Thymus (tissue), 11 donors: ENCODE results near the gene TMEM52. TPM values are rescaled to one million over a fixed set of nuclear protein-coding genes. Genes with fewer than 3 reads are reported as not detected.
"Not testable (repeated sequence)": the region's sequence is repeated elsewhere in the genome, so short reads cannot be mapped to it uniquely, and the experiment has no call there.

Experiments used
- DNase-seq, 9 donors: peaks; one replicate each; pipeline ENCODE4 v3.0.0-alpha.2; 2013; ENCODE audit warnings: low spot score in 9 of 9, low read depth in 6 of 9, missing footprints in 1 of 9
- H3K27ac ChIP-seq, 2 donors: one replicate each; pipeline ENCODE4 v1.5.1; 2013; ENCODE audit warnings: control low read depth in 1 of 2, low read depth in 1 of 2, low read length in 1 of 2, mild to moderate bottlenecking in 1 of 2, moderate library complexity in 1 of 2
- H3K27me3 ChIP-seq, 2 donors: one replicate each; pipeline ENCODE4 v1.5.1; 2013; ENCODE audit warnings: low read length in 1 of 2; ENCODE audit not compliant: control insufficient read depth in 2 of 2, insufficient read depth in 1 of 2
- H3K36me3 ChIP-seq, 2 donors: one replicate each; pipeline ENCODE4 v1.5.1; 2013; ENCODE audit warnings: low read length in 1 of 2, mild to moderate bottlenecking in 1 of 2, moderate library complexity in 1 of 2; ENCODE audit not compliant: control insufficient read depth in 2 of 2, insufficient read depth in 2 of 2
- H3K4me1 ChIP-seq, 2 donors: one replicate each; pipeline ENCODE4 v1.5.1; 2013; ENCODE audit warnings: low read length in 2 of 2; ENCODE audit not compliant: control insufficient read depth in 2 of 2, insufficient read depth in 2 of 2
- H3K4me3 ChIP-seq, 2 donors: one replicate each; pipeline ENCODE4 v1.5.1; 2013; ENCODE audit warnings: low read length in 2 of 2, control low read depth in 1 of 2, mild to moderate bottlenecking in 1 of 2
- H3K9me3 ChIP-seq, 2 donors: one replicate each; pipeline ENCODE4 v1.5.1; 2013; ENCODE audit warnings: low read length in 1 of 2, mild to moderate bottlenecking in 1 of 2; ENCODE audit not compliant: control insufficient read depth in 2 of 2, insufficient read depth in 1 of 2
- WGBS: extraction: QIAGEN DNeasy Blood & Tissue Kit; methylation state at CpG from one replicate; pipeline ENCODE4 v1.1.7; 2013; 5-methylcytosine and 5-hydroxymethylcytosine counted together
- polyA plus RNA-seq: library from polyadenylated mRNA; stranded (reverse); fragments of 200-250 nt; gene quantifications from one replicate; pipeline ENCODE4 v1.2.3, GENCODE V29; 2013
- total RNA-seq: library from RNA; stranded (reverse); fragments of 120-200 nt; gene quantifications from one replicate; pipeline ENCODE4 v1.2.4, GENCODE V29; 2013
- donor health status: healthy.

TMEM52 gene
- total and polyA plus RNA-seq, 2 donors, result 0.28 to 0.94 TPM

DNA sequence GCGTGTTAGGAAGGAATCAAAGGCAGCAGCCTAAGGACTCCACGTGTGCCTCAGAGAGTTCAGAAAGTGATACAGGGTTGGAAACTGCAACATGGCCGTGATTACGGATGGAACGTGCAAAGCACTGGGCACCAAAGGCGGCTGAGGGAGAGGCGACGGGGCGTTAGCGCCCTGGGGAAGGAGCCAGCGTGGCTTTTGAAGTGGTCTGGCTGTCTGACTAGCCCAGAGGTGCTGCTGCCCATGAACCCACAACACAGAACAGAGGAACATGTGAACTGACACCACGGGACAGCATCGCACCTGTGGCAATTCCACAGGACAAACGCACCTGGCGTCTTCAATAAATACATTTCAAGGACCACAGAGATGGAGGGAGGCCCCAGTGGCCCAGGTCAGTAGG, 18.0 kb upstream of the TMEM52 start:
- Histone ChIP-seq H3K27ac (no peak overlapping the region), H3K36me3 (no peaks in the 10 kb centered on the region), H3K4me3 (no peak overlapping the region), H3K9me3 (peaks cover 0 to 3% of the 10 kb centered on the region in 2 donors), H3K27me3 (no peaks in the 10 kb centered on the region), H3K4me1 (no peaks in the 10 kb centered on the region)
- WGBS, result 71% methylated on average over 15 of the region's 15 CpGs
- DNase-seq, result no peak

- 88% methylated on average over 21 of the region's 21 CpGs for WGBS
Observed at GRCh38 chr1:1934848-1935247, 15.8 kb upstream of the TMEM52 start.

GRCh38 chr1:1929639-1930545, 10.8 kb upstream of the TMEM52 start:
- H3K27me3 ChIP-seq, result no peaks in the 10 kb centered on the region
- no peak for DNase-seq
- no peak overlapping the region for H3K4me3 ChIP-seq
- no peak overlapping the region for H3K27ac ChIP-seq
- whole genome bisulfite sequencing, result 93% methylated on average over 38 of the region's 38 CpGs
- H3K36me3 ChIP-seq, result no peaks in the 10 kb centered on the region
- peaks cover 0 to 21% of the 10 kb centered on the region in 2 donors for H3K9me3 ChIP-seq
- H3K4me1 ChIP-seq, result no peaks in the 10 kb centered on the region

More at GRCh38 chr1:1934848-1935247, 15.8 kb upstream of the TMEM52 start:
- H3K27ac ChIP-seq, H3K36me3 ChIP-seq, H3K4me1 ChIP-seq, DNase-seq, H3K4me3 ChIP-seq, H3K27me3 ChIP-seq, H3K9me3 ChIP-seq: not testable (repeated sequence)

DNA sequence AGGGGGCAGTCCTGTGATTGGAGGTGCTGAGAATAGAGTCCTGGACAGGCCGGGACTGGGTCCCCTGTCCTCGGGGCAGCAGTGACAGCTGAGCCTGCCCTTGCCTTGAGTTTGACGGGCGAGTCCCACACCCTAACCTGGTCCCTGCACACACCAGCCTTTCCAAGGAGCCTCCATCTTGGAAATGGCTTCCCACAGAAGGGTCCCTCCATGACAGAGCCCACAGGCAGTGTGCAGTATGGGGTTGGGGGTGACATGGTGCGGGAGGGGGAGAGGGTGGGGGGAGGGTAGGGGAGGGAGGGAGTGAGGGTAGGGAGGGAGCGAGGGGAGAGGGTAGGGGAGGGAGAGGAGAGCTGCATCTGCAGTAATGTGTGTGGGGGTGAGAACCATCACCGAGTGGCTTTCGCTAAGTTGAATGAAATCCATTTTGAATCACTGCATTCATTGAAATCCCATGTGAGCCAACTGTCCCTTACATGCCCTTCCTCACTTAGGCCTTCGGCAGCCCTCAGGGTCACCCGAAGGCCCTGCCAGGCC, 10.1 kb upstream of the TMEM52 start:
- Histone ChIP-seq H3K4me1 (no peaks in the 10 kb centered on the region), H3K36me3 (no peaks in the 10 kb centered on the region), H3K27ac (no peak overlapping the region), H3K27me3 (no peaks in the 10 kb centered on the region), H3K4me3 (no peak overlapping the region), H3K9me3 (peaks cover 0 to 21% of the 10 kb centered on the region in 2 donors)
- no peak for DNase-seq
- WGBS, result 91% methylated on average over 10 of the region's 10 CpGs

- Histone ChIP-seq H3K4me3 (no peak overlapping the region), H3K27ac (no peak overlapping the region), H3K27me3 (no peaks in the 10 kb centered on the region), H3K36me3 (no peaks in the 10 kb centered on the region), H3K9me3 (peaks cover 0 to 17% of the 10 kb centered on the region in 2 donors), H3K4me1 (no peaks in the 10 kb centered on the region)
- 87% methylated on average over 32 of the region's 34 CpGs for WGBS
- no peak for DNase-seq
Observed at GRCh38 chr1:1928231-1929101, 9.4 kb upstream of the TMEM52 start.

DNA sequence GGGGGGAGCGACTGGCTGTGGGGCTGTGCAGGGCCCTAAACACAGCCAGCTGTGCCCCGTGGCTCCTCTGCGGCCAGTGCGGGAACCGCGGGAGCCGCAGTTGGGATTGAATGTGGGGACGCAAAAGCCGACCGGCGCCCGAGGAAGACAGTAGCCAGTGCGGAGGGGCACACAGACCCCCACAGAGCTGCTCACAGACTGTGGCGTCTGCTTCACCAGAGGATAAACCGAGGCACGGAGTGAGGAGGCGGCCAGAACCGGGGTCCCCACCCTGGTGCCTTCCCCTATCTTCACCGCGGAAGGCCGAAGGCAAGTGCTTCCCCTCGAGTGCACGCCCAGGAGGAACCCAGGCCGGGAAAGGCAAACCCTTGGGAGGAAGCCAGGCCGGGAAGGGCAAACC, 8.7 kb upstream of the TMEM52 start:
- H3K4me1 ChIP-seq, result no peaks in the 10 kb centered on the region
- 93% methylated on average over 25 of the region's 25 CpGs for WGBS
- no peaks in the 10 kb centered on the region for H3K36me3 ChIP-seq
- no peak overlapping the region for H3K27ac ChIP-seq
- H3K9me3 ChIP-seq, result peaks cover 0 to 17% of the 10 kb centered on the region in 2 donors
- no peak for DNase-seq
- H3K4me3 ChIP-seq, result no peak overlapping the region
- H3K27me3 ChIP-seq, result no peaks in the 10 kb centered on the region

GRCh38 chr1:1926886-1927660, 8.0 kb upstream of the TMEM52 start:
- no peak overlapping the region for H3K4me3 ChIP-seq
- no peak for DNase-seq
- H3K36me3 ChIP-seq, result no peaks in the 10 kb centered on the region
- 88% methylated on average over 21 of the region's 21 CpGs for WGBS
- no peaks in the 10 kb centered on the region for H3K27me3 ChIP-seq
- no peak overlapping the region for H3K27ac ChIP-seq
- H3K9me3 ChIP-seq, result peaks cover 0 to 17% of the 10 kb centered on the region in 2 donors
- no peaks in the 10 kb centered on the region for H3K4me1 ChIP-seq

DNA sequence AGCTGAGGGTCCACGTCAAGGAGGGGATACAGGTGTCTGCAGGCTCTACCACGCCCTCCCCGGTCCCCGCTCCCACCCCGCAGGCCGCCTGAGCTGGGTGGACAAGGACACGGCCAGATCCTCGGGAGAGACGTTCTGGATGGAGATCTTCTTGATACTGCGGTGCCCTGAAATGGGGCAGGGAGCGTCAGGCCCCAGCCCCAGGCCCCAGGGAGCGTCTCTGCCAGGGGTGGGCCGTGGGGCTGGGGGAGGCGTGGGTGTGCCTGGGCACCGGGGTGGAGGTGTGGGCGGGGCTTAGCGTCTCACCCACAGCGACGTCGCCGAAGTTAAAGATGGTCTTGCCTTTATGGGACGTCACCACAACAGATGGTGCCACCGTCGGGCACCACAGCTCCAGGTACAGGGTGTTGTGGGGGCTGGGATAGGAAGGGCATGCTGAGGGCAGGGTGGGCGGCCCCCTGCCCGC, 7.3 kb upstream of the TMEM52 start:
- Histone ChIP-seq H3K4me3 (no peak overlapping the region), H3K27me3 (no peaks in the 10 kb centered on the region), H3K9me3 (peaks cover 0 to 17% of the 10 kb centered on the region in 2 donors), H3K4me1 (no peaks in the 10 kb centered on the region), H3K27ac (no peak overlapping the region), H3K36me3 (no peaks in the 10 kb centered on the region)
- no peak for DNase-seq
- WGBS, result 89% methylated on average over 26 of the region's 26 CpGs
